Activated T-helper 1 cell treated with Interleukin-2 at 50 U/mL for 16 hours (primary cell): Measurements from ENCODE around the gene TMEM100.

ENCODE experiments used
- DNase-seq: peaks from one replicate; pipeline ENCODE4 v3.0.0-alpha.2; 2020; ENCODE audit warnings: low read depth

TMEM100 gene, protein sequence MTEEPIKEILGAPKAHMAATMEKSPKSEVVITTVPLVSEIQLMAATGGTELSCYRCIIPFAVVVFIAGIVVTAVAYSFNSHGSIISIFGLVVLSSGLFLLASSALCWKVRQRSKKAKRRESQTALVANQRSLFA

DNA sequence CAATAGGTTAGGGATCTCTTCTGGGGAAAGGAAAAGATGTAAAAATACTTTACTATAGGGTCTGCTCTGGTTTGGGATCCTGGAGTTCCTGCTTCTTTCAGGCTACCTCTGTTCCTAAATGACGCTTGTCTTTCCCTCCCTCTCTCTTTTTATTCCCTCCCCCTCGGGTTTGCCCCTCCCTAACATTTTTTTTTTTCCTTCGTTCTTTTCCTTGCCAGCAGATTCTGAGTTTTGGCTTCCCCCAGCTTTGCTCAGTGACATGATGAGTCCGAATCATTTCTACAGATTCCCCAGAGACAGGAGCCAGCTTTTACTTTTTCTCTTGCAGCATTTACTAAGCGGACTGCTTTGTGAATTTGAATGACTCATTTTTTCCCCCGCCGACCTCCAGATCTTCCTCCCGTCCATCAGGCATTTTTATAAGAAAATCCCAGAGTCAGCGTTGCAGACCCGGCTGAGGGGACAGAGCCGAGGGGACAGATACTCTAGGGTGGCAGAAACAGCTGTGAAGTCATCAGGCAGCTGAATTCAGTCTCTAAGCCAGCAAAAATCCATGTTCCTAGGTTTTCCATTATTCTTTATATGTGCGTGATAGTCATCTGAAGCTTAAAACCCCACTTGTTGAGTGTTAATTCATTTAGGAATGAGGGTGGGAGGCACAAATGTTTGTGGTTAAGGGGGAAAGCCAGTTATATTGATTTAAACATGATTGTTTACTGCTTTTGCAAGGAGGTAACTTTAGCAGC, at the start of gene TMEM100:
TSS of gene TMEM100 (minus strand) at position 123 of the 746 bp plus-strand sequence. CDS start 1,794 bp downstream, outside the sequence.
- no peak for DNase-seq

GRCh38 chr17:55772086-55772485, 49.4 kb upstream of the TMEM100 start:
- DNase-seq = no peak

GRCh38 chr17:55770196-55770870, 47.7 kb upstream of the TMEM100 start:
- DNase-seq = no peak

DNA sequence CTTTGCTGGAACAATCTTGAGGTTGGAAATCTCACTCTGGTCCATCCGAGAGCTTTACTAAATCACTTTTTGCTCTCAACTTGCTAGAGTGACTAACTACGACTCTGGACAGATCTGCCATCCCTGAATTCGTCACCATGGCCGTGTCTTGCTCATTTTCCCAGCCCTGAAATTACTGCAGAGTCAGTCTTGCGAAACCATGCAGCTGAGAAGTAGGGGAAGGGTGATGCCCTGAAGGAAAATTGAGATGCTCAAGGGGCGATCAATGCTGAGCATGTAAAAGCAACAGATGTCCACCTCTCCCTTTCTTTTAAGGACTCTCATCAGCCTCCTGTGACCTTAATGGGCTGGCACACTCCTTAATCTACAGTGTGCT, 46.9 kb upstream of the TMEM100 start:
- no peak for DNase-seq

DNA sequence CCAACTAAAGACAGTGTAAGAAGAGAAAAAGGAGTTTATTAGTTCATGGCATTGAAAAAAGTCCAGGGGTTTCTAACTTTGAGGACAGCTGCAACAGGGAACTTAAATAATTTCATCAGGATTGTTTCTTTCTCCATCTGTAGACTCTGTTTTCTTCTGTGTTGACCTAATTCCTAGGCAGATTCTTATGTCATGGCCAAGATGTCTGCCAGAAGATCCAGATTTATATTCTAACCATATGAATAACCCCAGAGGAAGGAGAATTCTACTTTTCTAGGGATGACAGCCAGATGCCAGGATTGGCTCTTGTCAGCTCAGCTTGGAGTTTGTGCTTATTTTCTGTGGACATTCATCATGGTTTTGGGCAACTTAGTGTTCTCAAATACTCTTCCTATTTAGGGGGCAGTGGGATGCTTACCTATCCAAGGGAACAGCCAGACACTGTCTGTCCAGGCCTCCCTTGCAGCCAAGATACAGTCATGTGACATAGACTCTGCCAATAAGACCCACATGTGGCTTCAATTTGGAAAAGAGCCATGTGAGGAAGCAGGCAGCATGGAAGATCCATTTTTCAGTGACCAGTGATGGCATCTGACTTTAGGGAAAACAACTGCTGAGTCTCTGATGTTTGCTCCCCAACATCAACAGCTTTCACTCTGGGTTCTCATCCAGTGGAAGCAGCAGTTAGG, 46.4 kb upstream of the TMEM100 start:
- no peak for DNase-seq

- no peak for DNase-seq
Observed at GRCh38 chr17:55765472-55765871, 42.8 kb upstream of the TMEM100 start.

DNA sequence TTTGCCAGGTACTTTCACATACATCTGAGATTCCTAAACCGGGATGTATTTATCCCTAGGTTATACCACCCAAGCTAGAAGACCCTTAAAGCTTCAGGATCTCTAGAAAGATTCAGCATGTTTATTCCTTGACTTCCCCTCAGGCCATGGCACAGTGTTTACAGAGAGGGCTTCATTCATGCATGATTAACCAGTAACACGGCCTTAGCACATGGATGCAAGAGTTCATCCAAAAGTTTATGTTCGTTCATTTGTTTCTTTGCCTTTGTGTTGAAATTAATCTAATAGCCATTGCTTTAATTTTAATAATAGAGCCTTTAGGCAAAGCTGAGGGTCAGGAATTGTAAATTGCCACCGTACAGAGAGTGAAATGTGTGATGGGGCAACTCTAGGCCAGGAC, 41.9 kb upstream of the TMEM100 start:
- DNase-seq = no peak

GRCh38 chr17:55763856-55764255, 41.2 kb upstream of the TMEM100 start:
- DNase-seq = no peak

- no peak for DNase-seq
Observed at GRCh38 chr17:55762086-55762858, 39.6 kb upstream of the TMEM100 start.

DNA sequence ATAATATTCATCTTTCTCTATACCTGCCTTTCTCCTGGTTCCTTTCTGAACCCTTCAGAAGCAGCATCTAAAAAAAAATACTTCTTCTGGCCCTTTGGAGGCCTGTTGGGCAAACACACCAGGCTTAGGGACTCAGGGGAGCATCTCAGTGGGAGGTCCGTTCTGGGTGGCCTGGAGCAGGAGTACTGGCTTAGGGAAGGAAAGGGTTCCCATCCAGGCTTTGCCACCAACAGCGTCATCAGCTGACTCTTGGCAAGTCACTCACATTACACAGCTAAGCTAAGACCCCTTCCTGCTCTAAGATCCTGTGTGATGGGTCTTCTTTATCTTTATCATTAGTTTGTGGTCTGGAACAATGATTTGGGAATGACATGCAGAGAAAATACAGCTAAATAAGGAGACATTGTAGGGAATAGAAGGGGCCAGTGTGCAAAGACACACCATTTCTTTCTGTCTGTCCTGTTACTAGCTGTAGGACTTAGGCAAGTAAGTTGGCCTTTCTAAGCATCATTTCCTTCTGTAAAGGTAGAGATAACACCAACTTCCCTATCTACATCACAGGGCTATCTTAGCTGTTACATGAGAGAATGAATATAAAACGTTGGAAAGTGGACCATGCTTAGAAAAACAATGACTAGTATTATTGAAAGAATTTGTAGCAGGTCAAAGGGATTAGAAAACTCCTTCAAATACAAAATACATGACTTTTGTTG, 38.1 kb upstream of the TMEM100 start:
- no peak for DNase-seq

DNA sequence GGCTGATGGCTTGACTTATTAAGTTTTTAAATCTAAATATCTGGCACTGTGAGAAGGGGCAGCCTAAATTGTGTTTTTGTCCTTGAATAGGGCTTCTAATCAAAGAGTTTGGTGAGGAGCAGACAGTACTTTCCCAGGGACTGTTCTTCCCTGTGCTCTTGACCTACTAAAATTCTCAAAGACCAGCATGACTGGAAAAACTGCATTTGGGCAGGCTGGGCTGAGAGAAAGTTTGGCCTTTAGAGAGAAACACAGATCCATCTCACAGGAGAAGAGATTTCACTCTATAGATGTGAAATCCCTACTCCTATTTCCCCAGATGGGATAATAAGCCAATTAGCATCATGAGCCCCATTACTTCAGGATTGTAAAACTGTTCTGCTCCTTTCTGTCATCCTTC, 35.5 kb upstream of the TMEM100 start:
- DNase-seq = no peak

GRCh38 chr17:55757659-55758058, 35.0 kb upstream of the TMEM100 start:
- DNase-seq = no peak

DNA sequence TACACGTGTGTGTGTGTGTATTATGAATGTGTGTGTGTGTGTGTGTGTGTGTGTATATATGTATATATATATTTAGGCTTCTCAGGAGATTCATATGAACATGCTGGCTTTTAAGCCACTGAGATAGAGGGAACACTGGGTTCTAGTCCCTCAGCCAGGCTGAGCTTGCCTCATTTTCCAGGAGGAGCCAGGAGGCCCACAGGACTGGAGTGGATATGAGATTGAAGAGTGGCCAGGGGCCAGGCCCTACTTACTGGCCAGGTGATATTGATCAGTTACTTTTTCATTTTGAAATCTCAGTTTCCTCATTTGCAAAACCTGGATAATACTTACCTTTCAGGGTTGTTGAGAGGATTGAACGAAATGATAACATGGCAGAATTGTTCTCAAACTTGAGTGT, 34.0 kb upstream of the TMEM100 start:
- DNase-seq = no peak

DNA sequence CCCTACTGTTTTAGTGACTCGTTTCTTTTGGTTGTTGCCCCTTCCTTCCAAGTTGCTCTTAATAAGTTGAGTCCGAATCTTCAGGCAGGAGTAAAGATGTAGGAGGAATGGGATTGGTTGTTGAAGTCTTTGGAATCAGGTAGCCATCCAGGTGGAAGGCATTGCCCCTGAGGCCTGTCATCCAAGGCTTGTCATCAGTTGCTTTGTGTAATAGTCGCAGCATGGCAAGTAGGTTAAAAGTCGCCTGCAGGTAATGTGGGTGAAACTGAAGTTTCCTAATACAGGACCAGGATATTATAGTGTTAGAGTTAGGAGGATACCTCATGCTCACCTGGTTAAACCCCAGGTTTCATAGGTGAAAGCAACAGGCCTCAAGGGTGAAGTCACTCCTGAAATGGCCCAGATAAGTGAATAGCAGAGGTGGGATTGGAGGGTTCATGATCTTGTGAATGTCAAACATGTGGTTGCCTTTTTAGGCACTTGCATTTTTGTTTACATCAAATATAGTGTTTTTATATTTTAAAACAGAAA, 29.1 kb upstream of the TMEM100 start:
- no peak for DNase-seq

GRCh38 chr17:55750750-55751657, 28.3 kb upstream of the TMEM100 start, which contains the start of gene PCTP:
TSS of gene PCTP (plus strand) at chr17:55751051. CDS start at chr17:55751104, 53 bp downstream.
- peak; percentile 53 for DNase-seq

DNA sequence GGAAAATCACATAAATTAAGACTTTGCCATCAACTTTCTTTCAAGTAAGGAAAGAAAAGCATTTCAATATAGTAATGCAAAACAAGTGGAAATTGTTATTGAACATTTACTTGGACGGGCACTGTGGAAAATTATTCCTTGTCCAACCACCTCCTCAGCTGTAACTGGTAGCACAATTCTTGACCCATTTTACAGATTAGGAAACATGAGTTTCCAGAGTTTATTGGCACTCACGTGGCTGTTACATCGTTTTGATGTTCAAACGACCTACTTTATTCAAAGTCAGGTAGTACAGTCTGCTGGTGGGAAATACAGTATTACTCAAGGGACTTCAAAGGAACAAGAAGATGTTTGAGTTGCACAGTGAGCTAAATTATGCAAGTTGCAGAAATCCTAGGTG, 27.3 kb upstream of the TMEM100 start:
- no peak for DNase-seq

GRCh38 chr17:55748841-55749240, 26.2 kb upstream of the TMEM100 start:
- no peak for DNase-seq

- no peak for DNase-seq
Observed at GRCh38 chr17:55747209-55747608, 24.5 kb upstream of the TMEM100 start.

DNA sequence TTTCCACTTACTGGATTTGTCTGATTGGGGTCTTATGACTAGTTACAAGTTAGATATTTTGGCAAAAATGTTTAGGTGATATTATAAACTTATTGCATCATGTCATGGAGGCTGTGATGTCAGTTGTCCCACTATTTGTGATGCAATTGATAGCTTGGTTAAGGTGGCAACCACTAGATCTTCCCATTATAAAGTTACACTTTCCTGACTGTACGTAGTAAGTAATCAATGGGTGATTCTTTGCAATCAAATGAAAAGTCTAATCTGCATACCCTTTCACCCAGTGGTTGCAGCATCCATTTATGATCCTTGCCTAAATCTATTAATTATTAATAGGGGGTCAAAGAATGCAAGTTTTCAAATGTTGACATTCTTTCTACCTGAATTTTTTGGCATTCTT, 23.8 kb upstream of the TMEM100 start:
- DNase-seq = no peak

- no peak for DNase-seq
Observed at GRCh38 chr17:55745258-55745657, 22.6 kb upstream of the TMEM100 start.
